ENCODE results near the gene UNC79.

UNC79 gene

DNA sequence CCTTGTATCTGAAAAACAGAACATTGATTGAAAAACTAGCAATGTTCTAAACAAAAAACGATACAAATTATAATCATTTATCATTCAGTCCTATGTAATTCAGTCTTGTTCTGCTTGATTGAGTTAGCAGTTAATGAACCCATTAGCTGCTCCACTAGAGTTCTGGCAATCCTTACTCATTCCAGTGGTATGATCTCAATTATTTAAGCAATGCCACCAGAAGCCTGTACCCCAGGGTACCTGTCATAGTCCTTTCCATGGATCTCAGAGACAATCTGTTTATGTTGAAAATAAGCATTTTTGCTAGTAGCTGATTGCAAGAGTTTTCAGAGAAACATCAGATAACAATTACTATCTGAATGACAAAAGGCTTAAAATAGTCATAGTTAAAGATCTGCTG, 115.9 kb downstream of the UNC79 start:
- DNase-seq, result no peak

GRCh38 chr14:93548102-93548843, 117.5 kb downstream of the UNC79 start:
- DNase-seq, result no peak

DNA sequence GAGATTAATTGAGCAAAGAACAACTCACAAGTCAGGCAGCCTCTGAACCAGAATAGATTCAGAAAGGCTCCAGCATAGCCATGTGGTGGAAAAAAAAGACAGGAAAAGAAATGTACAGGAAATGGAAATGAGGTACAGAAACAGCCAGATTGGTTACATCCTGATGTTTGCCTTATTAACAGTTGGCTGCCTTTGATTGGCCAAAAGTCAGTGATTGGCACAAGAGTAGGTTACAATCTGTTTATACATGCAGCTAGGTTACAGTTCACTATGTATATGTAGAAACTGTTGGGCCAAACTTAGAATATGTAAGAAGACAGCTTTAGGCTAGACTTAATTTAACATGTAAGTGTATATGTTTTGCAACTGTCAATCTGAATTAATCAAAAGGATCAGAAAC, 118.9 kb downstream of the UNC79 start:
- no peak for DNase-seq

DNA sequence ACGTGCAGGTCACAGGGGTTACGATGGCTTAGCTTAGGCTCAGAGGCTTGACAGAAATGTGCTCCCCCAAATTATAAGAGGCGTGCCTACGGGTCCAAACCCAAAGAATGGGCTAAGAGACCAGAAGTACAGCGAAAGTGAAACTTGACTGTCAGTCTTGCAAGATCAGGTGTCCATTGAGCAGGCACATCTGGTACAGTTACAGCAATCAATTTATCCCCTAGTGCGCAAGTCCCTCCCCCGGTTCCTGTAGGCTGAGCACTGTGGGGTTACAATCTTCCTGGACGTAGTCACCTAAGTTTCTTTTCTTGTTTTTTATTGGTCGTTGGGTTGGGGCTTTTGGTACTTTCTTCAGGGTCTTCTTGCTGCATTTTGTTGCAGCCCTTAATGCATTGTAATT, 134.2 kb downstream of the UNC79 start:
- DNase-seq, result no peak

DNA sequence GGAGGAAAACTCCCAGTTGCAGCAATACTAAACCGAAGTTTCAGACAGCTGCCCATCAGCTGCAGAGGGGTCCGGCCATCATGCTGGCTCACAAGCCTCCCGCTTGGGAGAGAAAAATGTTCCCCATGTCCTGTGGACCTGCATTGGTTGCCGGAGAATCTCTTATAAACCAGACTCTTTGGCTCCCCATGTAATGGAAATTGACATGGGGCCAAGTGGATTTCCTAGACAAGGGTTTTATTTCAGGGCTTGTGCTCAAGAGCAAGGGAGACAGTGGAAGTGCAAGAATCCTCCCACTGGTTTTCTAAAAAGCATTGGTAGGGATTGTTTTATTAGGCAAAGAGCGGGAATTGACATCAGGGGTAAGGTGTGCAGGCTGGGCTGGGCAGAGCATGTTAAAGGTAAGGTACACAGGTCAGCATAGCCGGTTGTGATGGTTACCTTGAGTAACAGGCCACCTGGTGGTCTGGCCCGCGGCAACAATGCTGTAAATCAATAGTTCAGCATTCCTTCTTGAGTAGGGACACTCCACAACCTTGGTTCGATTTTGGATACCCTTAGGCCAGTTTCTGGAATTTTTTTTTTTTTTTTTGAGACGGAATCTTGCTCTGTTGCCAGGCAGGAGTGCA, 135.4 kb downstream of the UNC79 start:
- no peak for DNase-seq

- DNase-seq, result no peak
Observed at GRCh38 chr14:93571275-93571674, 140.5 kb downstream of the UNC79 start.

DNA sequence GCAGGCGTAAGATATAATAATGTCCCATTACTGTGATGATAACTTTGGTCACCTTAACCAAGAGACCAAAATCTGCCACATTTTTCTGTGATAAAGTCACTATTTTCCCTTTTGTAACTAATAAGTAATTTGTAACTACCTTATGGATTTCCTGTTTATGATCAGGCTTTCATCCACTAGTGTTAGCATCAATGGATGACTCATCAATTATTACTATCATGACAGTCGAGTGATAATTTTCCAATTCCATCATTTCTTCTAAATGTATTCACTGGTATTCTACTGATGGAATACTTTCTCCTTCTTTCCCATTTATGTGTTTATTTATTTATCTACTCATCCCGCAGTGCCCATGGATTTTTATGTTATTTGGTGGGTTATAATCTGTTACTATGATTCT, 148.4 kb downstream of the UNC79 start:
- DNase-seq, result no peak

- DNase-seq, result no peak
Observed at GRCh38 chr14:93582516-93582915, 151.8 kb downstream of the UNC79 start.

DNA sequence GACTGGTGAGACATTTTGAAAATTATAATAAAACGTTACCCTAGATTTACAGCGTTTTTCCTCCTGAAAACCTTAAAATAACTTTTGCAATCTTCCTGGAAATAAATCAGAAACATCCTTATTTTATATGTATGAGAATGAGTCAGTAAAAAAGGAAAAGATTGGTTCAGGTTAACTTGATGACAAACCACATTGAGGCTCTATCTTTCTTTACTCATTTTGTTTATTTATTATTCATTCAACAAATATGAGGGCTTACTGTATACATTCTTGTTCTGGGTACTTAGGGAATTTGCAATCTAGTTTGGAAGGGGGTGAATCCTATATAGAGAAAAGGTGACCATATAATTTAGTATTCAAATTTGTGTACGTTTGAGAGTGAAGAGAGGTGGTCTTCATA, 156.6 kb downstream of the UNC79 start:
- DNase-seq, result no peak

GRCh38 chr14:93591506-93591905, 160.8 kb downstream of the UNC79 start:
- peak in 1 of 56 donors; percentile 22 for DNase-seq

GRCh38 chr14:93592786-93593185, 162.0 kb downstream of the UNC79 start:
- DNase-seq, result no peak

DNA sequence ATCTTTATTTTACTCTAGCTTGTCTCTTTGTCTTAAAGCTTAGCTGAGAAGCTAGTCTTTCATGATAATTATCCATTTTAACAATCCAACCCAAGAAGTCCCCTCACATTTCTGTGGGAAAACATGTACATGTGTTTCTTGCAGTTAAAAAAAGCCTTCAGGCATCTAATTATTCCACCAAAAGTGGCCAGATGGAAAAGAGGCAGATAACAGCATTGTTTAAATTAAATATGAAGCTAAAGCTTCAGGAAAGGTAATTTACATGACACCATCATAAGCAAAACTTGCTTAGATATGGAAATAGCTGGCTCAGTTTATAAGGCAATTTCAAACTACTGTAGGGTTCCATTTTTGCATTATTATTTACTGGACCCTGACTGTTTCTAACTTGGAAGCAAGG, 175.4 kb downstream of the UNC79 start:
- DNase-seq, result no peak

GRCh38 chr14:93619176-93619793, 188.5 kb downstream of the UNC79 start:
- DNase-seq, result peak in 20 of 56 donors; percentile 1 to 70 (median 13)

- no peak for DNase-seq
Observed at GRCh38 chr14:93628048-93628447, 197.3 kb downstream of the UNC79 start.

DNA sequence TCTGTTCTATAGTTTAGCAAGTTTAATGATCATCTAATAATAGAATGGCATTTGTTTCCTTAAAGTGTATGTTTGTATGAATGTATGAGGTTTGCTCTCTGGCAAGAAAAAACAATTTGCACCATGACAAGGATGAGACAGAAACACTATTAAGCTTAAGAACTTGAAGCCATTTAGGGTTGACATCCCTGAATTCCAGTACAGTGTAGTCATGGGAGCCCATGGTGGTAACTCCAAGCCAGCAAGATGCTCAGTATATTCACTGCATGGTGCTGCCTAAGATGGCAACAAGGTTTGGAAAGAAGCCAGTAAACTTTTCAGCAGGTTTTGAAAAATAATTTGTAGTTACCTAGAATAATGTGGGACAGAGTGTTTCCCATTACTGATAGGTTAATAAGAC, 198.9 kb downstream of the UNC79 start:
- no peak for DNase-seq

DNA sequence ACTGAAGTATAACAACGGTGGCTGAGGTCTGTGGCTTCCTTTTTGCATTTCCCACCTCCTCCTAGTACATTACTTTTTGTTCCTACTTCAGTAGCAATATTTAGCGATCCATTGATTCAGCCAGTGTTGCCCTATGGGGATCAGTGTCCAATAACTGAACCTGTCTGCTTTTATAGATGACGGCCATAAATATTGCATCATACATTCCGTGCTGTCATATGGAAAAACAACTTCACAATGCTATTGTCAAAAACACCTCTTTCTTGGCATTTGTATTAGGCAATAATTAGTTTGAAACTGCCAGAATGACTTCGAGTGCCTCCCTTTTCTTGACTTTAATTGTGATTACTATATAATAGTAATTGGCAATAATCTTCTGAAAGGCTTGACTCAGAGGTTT, 208.1 kb downstream of the UNC79 start:
- no peak for DNase-seq

GRCh38 chr14:93643127-93643526, 212.4 kb downstream of the UNC79 start:
- no peak for DNase-seq

- no peak for DNase-seq
Observed at GRCh38 chr14:93643676-93644075, 212.9 kb downstream of the UNC79 start.

DNA sequence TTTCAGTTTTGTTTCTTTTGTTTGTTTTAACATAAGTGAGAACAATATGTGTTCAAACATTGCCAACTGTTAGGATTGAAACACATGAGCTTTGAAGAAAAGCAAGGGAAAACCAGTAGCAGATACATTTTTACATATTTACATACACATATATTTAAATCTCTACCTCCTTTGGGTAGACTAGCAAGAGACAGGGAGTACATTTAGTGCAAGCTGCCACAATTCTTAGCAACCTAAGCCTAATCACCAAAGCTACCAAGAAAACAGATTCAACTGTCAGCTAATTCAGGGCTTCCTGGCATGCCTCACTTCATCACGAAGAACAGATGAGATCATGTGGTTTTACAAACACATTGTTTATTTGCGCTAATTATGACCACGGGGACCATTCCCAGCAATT, 214.5 kb downstream of the UNC79 start:
- DNase-seq, result peak in 2 of 56 donors; percentile 16 to 25

DNA sequence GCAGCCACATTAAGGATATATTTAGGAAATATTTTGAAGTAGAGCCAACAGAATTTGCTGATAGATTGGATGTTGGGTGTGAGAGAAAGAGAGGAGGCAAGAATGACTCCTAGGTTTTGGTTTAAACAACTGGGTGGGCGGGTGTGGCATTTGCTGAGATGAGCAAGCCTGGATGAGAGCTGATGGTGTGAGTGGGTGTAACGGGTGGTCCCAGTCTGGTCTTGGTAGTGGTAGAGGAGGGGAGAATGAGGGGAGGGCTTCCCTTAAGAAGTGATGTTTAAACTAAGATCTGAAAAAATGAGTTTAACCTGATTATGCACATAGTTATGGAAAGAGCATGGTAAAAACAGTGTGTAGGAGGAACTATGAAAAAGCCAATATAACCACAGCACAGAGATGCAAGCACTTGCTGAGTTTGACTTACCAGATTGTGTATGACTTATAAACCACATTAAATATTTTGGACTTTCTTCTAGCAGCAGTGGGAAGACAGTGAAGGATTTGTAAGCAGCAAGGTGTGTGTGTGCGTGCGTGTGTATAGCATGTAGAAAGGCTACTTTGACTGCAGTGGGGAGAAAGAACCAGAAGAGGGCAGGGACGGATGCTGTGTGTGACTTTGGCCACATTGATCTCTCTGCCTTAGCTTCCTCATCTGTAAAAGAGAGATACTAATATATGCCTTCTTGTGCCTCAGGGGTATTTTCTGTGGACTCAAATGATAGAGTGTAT, 217.9 kb downstream of the UNC79 start:
- peak in 10 of 56 donors; percentile 3 to 58 (median 16) for DNase-seq

DNA sequence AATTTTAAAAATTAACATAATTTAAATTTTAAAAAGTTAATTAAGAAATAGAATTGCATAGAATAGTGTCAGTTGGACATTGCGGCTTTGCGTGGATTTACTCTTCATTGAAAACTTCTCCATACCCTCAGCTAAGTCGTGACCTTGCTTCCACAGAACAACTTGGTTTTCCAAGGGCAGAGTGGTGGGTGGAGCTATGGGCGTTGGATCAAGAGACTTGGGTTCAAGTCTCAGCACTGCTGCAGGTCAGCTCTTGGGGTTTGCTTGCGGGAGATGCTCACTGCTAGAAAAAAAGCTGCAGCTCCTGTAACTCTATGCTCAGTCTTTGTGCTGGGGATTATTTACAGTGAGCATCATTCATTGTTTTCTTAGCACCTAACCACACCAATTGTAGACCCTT, 223.9 kb downstream of the UNC79 start:
- DNase-seq, result no peak

All from amygdala (tissue), 56 donors.